HepG2 (cell line): ENCODE measurements around the gene MTA1. TPM values are rescaled to one million over a fixed set of nuclear protein-coding genes. Genes with fewer than 3 reads are reported as not detected.

ENCODE experiments used
- DMTF1 ChIP-seq: sonication (generic); formaldehyde crosslinking; IDR thresholded peaks from 2 replicates; pipeline ENCODE4 v1.4.0; 2020; ENCODE audit warnings: mild to moderate bottlenecking, missing genetic modification reagents
- DZIP1 ChIP-seq: sonication (generic); formaldehyde crosslinking; IDR thresholded peaks from 2 replicates; pipeline ENCODE4 v1.5.0; 2020; ENCODE audit warnings: mild to moderate bottlenecking, missing genetic modification reagents
- E2F1 ChIP-seq: sonication (generic); formaldehyde crosslinking; IDR thresholded peaks from 2 replicates; pipeline ENCODE4 v1.5.0; 2020; ENCODE audit warnings: missing genetic modification reagents
- FOXA1 ChIP-seq, 2 experiments: fragments of 450-650 bp in 1 of 2; sonication (generic) in 1 of 2; formaldehyde crosslinking in 1 of 2; IDR thresholded peaks; 2 replicates each; pipeline versions ENCODE4 v1.4.0 to v1.6.1; 2016 to 2020; ENCODE audit warnings: missing genetic modification reagents in 1 of 2
- FOXJ3 ChIP-seq: sonication (generic); formaldehyde crosslinking; IDR thresholded peaks from 2 replicates; pipeline ENCODE4 v1.4.0; 2020; ENCODE audit warnings: missing genetic modification reagents, mild to moderate bottlenecking, borderline replicate concordance
- FOXM1 ChIP-seq: sonication (generic); formaldehyde crosslinking; IDR thresholded peaks from 2 replicates; pipeline ENCODE4 v1.5.0; 2020; ENCODE audit warnings: missing genetic modification reagents
- GLMP ChIP-seq: sonication (generic); formaldehyde crosslinking; IDR thresholded peaks from 2 replicates; pipeline ENCODE4 v1.9.0; 2021; ENCODE audit warnings: missing genetic modification reagents, mild to moderate bottlenecking, borderline replicate concordance
- IRF2 ChIP-seq: IDR thresholded peaks from 2 replicates; pipeline ENCODE4 v1.6.1; 2018; ENCODE audit warnings: missing genetic modification reagents, missing compliant biosample characterization
- KDM2A ChIP-seq: sonication (generic); formaldehyde crosslinking; IDR thresholded peaks from 2 replicates; pipeline ENCODE4 v1.4.0; 2020; ENCODE audit warnings: low read depth, missing genetic modification reagents, borderline replicate concordance
- KDM6A ChIP-seq: IDR thresholded peaks from 2 replicates; pipeline ENCODE4 v1.6.1; 2016; ENCODE audit warnings: low read depth
- KLF16 ChIP-seq, 2 experiments: sonication (generic) in 1 of 2; formaldehyde crosslinking in 1 of 2; IDR thresholded peaks; 2 replicates each; pipeline versions ENCODE4 v1.6.1 to v1.8.0; 2016 to 2023; ENCODE audit warnings: missing genetic modification reagents in 2 of 2, missing compliant biosample characterization in 1 of 2
- POGK ChIP-seq: sonication (generic); formaldehyde crosslinking; conservative IDR thresholded peaks from 2 replicates; pipeline ENCODE4 v1.8.0; 2022; ENCODE audit warnings: mild to moderate bottlenecking, moderate library complexity, missing genetic modification reagents
- POLR2AphosphoS5 ChIP-seq: IDR thresholded peaks from 2 replicates; pipeline ENCODE4 v1.6.1; 2012; ENCODE audit warnings: low read depth, low read length
- SMAD9 ChIP-seq: sonication (generic); formaldehyde crosslinking; IDR thresholded peaks from 2 replicates; pipeline ENCODE4 v1.5.1; 2020; ENCODE audit warnings: mild to moderate bottlenecking, missing genetic modification reagents
- TEAD3 ChIP-seq: optimal IDR thresholded peaks from 2 replicates; pipeline ENCODE3; 2016; ENCODE audit warnings: borderline replicate concordance
- ZBTB1 ChIP-seq: sonication (generic); formaldehyde crosslinking; IDR thresholded peaks from 2 replicates; pipeline ENCODE4 v1.4.0; 2020; ENCODE audit warnings: missing genetic modification reagents, borderline replicate concordance
- ZFP36 ChIP-seq: fragments of 150-350 bp; IDR thresholded peaks from 2 replicates; pipeline ENCODE4 v1.6.1; 2018; ENCODE audit warnings: borderline replicate concordance, low read length, low read depth; ENCODE audit not compliant: partially characterized antibody
- ZNF335 ChIP-seq: sonication (generic); formaldehyde crosslinking; IDR thresholded peaks from 2 replicates; pipeline ENCODE4 v1.4.0; 2020; ENCODE audit warnings: missing genetic modification reagents
- ZNF589 ChIP-seq: sonication (generic); formaldehyde crosslinking; conservative IDR thresholded peaks from 2 replicates; pipeline ENCODE4 v1.8.0; 2022; ENCODE audit warnings: mild to moderate bottlenecking, moderate library complexity, missing genetic modification reagents
- ZNF768 ChIP-seq: sonication (generic); formaldehyde crosslinking; IDR thresholded peaks from 2 replicates; pipeline ENCODE4 v1.4.0; 2020; ENCODE audit warnings: missing genetic modification reagents
- polyA plus RNA-seq, 8 experiments: library from polyadenylated mRNA; depleted of rRNA in 3 of 8; stranded (reverse) in 7 of 8; unstranded in 1 of 8; fragments of >200 nt; fragmentation: Illumina TruSeq in 4 of 8; extraction: Trizol in 4 of 8; gene quantifications; 2 replicates each; pipeline versions ENCODE4 v1.2.1 to v1.2.3, GENCODE V29; 2011 to 2016; ENCODE audit warnings: low read depth in 4 of 8, missing spikeins in 1 of 8, mixed read lengths in 1 of 8; ENCODE audit not compliant: insufficient read depth in 1 of 8
- total RNA-seq, 5 experiments: library from RNA; depleted of rRNA; stranded (reverse); fragments of >200 nt; fragmentation: Illumina TruSeq; extraction: Trizol; gene quantifications; 2 replicates each; pipeline ENCODE4 v1.2.3, GENCODE V29; 2016; ENCODE audit warnings: low read depth in 1 of 5

MTA1 gene
- total and polyA plus RNA-seq, 2 of the 13 experiments (the other 11 are each of a cell fraction or from before 2014, with no cell fraction given): 35.2 to 85.8 TPM

GRCh38 chr14:105476097-105476830, 56.6 kb downstream of the MTA1 start (continued):
- TF ChIP-seq FOXA1 (IDR thresholded peaks at IDR 0.05): no peak
- TF ChIP-seq FOXA1 (CRISPR knock-in tag; IDR thresholded peaks at IDR 0.05): peak; percentile 3; the same call in 1 of the 2 replicates
- TF ChIP-seq ZNF768 (CRISPR knock-in tag): peak; percentile 24; the same call in 1 of the 2 replicates
- 0 out of 2 replicates have a peak, but pooled peaks have one; percentile 25 for TF ChIP-seq IRF2
- TF ChIP-seq KDM2A (CRISPR knock-in tag): no peak; the same call in 1 of the 2 replicates
- TF ChIP-seq E2F1 (CRISPR knock-in tag): 0 out of 2 replicates have a peak, but pooled peaks have one; percentile 10
- TF ChIP-seq TEAD3 (CRISPR knock-in tag): peak; percentile 3
- TF ChIP-seq KDM6A (CRISPR knock-in tag): no peak
- no peak for TF ChIP-seq DZIP1
- TF ChIP-seq ZFP36: no peak
- TF ChIP-seq GLMP (CRISPR knock-in tag): no peak
- TF ChIP-seq ZNF335: no peak
- peak; percentile 32; the same call in 1 of the 2 replicates for TF ChIP-seq FOXJ3 (CRISPR knock-in tag)
- no peak for TF ChIP-seq SMAD9 (CRISPR knock-in tag)
- TF ChIP-seq KLF16 (CRISPR knock-in tag; IDR thresholded peaks at IDR 0.05): 0 out of 4 replicates have a peak, but pooled peaks of 1 of the 2 experiments have one; percentile 29
- peak; percentile 50; the same call in 1 of the 2 replicates for TF ChIP-seq POGK (CRISPR knock-in tag)
- no peak for TF ChIP-seq POLR2AphosphoS5
- TF ChIP-seq FOXM1: no peak
- TF ChIP-seq ZNF589 (CRISPR knock-in tag): no peak
- TF ChIP-seq ZBTB1 (CRISPR knock-in tag): no peak
- no peak for TF ChIP-seq DMTF1 (CRISPR knock-in tag)
